ENCODE results near the gene CXXC5. TPM values are rescaled to one million over a fixed set of nuclear protein-coding genes. Genes with fewer than 3 reads are reported as not detected.

CXXC5 gene
- total and polyA plus RNA-seq, 2 of the 4 experiments (the other 2 are of a cell fraction): 24.9 to 35.7 TPM

GRCh38 chr5:139695178-139695573 is 47.0 kb downstream of the CXXC5 start:
- no peaks in the 10 kb centered on the region for H3K36me3 ChIP-seq (ENCODE audit: control insufficient read depth, insufficient read depth, low read length)
- H3K27ac ChIP-seq (ENCODE audit: insufficient read depth, low read length): no peak overlapping the region
- H3K27me3 ChIP-seq (ENCODE audit: control insufficient read depth, insufficient read depth, low read length): no peaks in the 10 kb centered on the region
- no peak for ATAC-seq (ENCODE audit: low read depth)
- no TSS peak for BruUV-seq (replicated peaks)
- no peak overlapping the region for H2BK20ac ChIP-seq (ENCODE audit: low read depth, low read length)
- H3K9ac ChIP-seq (ENCODE audit: low read depth, low read length): no peak overlapping the region
- dilution Hi-C loops (cut with HindIII; ENCODE audit: low sequenced_read_pairs, unreplicated experiment) (no loop called here), in situ Hi-C loops (cut with MboI; ENCODE audit: low sequenced_read_pairs) (no loop called here), intact Hi-C loops (cut with micrococcal nuclease) (no loop called here)
- POLR2A ChIA-PET (ENCODE audit: unreplicated experiment): no interaction called here
- TF ChIP-seq FOS (IDR thresholded peaks at IDR 0.05; ENCODE audit: low read depth, low read length) (no peak), MAFK (IDR thresholded peaks at IDR 0.05; ENCODE audit: low read depth, low read length) (no peak), CTCF (conservative IDR thresholded peaks at IDR 0.05; ENCODE audit: low read depth, low read length) (no peak), POLR2A (IDR thresholded peaks at IDR 0.05; ENCODE audit: low read depth, low read length) (no peak)
- peaks cover 47% of the 10 kb centered on the region for H3K4me1 ChIP-seq (ENCODE audit: control insufficient read depth, insufficient read depth, low read length)
- H4K8ac ChIP-seq (ENCODE audit: low read depth in 2 of 2, low read length in 2 of 2): no peak overlapping the region
- no peak overlapping the region for H3K4me3 ChIP-seq (ENCODE audit: insufficient read depth, low read depth, low read length)
- WGBS, 2 experiments (ENCODE audit: extremely low coverage in 2 of 2, insufficient read length in 1 of 2): no CpG with 5 or more reads among the region's 2 CpGs
- H2BK5ac ChIP-seq (ENCODE audit: low read depth, low read length, poor library complexity, severe bottlenecking): no peak overlapping the region
- no peaks in the 10 kb centered on the region; a peak in 1 of 4 replicates for H3K79me1 ChIP-seq (ENCODE audit: low read depth in 1 of 2, low read length in 2 of 2)
- no peak overlapping the region for H2AFZ ChIP-seq (replicated peaks; ENCODE audit: low read length, poor library complexity)
- H3K23ac ChIP-seq (ENCODE audit: low read depth, low read length): no peak overlapping the region
- no peak overlapping the region for H3K4ac ChIP-seq (ENCODE audit: low read depth, low read length)
- H4K91ac ChIP-seq (ENCODE audit: insufficient read depth, low read depth, low read length): no peak overlapping the region
- H3K9me3 ChIP-seq (ENCODE audit: control insufficient read depth, insufficient read depth, low read length): no peaks in the 10 kb centered on the region
- H4K5ac ChIP-seq (ENCODE audit: low read depth, low read length): no peak overlapping the region
- no peak overlapping the region; the same call in 1 of the 2 replicates for H2BK120ac ChIP-seq (ENCODE audit: low read depth, low read length)
- no peak overlapping the region for H3K4me2 ChIP-seq (ENCODE audit: low read depth, low read length)
- no peaks in the 10 kb centered on the region for H4K20me1 ChIP-seq (ENCODE audit: insufficient read depth, low read length)
- CTCF ChIA-PET: no interaction called here
- no peak overlapping the region for H3K14ac ChIP-seq (replicated peaks; ENCODE audit: low read depth, low read length)
- no peak for DNase-seq
- H2AK9ac ChIP-seq (replicated peaks; ENCODE audit: low read depth, low read length, poor library complexity): no peak overlapping the region
- H3K18ac ChIP-seq (ENCODE audit: low read depth, low read length): no peak overlapping the region
- H2AK5ac ChIP-seq (ENCODE audit: low read depth, low read length): no peak overlapping the region
- H3K56ac ChIP-seq (ENCODE audit: extremely low read depth, insufficient read depth, low read length): no peak overlapping the region
- H2BK15ac ChIP-seq (ENCODE audit: low read depth, low read length): no peak overlapping the region; the same call in 2 of the 3 replicates
- H3K9me1 ChIP-seq (ENCODE audit: insufficient read depth, low read length): peaks cover 29% of the 10 kb centered on the region

Measured in IMR-90 (cell line).